BJ (cell line): ENCODE measurements around the gene POU2AF3. TPM values are rescaled to one million over a fixed set of nuclear protein-coding genes. Genes with fewer than 3 reads are reported as not detected.

ENCODE experiments used
- CTCF ChIA-PET: fragments of 350-600 bp; formaldehyde crosslinking; extraction: SDS; loops from one replicate; lab custom pipeline; 2021; ENCODE audit warnings: antibody characterized with exemption, inconsistent platforms; lab: Yijun Ruan, JAX
- POLR2A ChIA-PET: fragments of 300-600 bp; sonication (Branson Sonifier 250); formaldehyde crosslinking; extraction: SDS; loops from one replicate; lab custom pipeline; 2021; ENCODE audit warnings: antibody characterized with exemption; lab: Charles Lee
- DNase-seq: peaks from one replicate; pipeline ENCODE4 v3.0.0-alpha.2; 2011; ENCODE audit warnings: low read depth
- H3K27me3 ChIP-seq: 2 replicates; pipeline ENCODE4 v1.6.0; 2011; ENCODE audit warnings: low read length; ENCODE audit not compliant: control insufficient read depth, insufficient read depth
- H3K36me3 ChIP-seq: 2 replicates; pipeline ENCODE4 v1.5.1; 2011; ENCODE audit warnings: low read length; ENCODE audit not compliant: control insufficient read depth, insufficient read depth
- H3K4me3 ChIP-seq: 2 replicates; pipeline ENCODE4 v1.5.1; 2011; ENCODE audit warnings: low read depth, mild to moderate bottlenecking, control low read depth, low read length
- polyA plus RNA-seq: library from polyadenylated mRNA; depleted of rRNA; stranded (reverse); fragments of >200 nt; gene quantifications from 2 replicates; pipeline ENCODE4 v1.2.3, GENCODE V29; 2011
- TF ChIP-seq, protein P1 (sequence below): IDR thresholded peaks from 2 replicates; pipeline ENCODE4 v1.5.1; 2011; ENCODE audit warnings: low read depth, mild to moderate bottlenecking, control low read depth, inconsistent platforms, low read length, moderate library complexity; ENCODE audit not compliant: insufficient read depth

POU2AF3 gene
- polyA plus RNA-seq, 1 experiment, result not detected

DNA sequence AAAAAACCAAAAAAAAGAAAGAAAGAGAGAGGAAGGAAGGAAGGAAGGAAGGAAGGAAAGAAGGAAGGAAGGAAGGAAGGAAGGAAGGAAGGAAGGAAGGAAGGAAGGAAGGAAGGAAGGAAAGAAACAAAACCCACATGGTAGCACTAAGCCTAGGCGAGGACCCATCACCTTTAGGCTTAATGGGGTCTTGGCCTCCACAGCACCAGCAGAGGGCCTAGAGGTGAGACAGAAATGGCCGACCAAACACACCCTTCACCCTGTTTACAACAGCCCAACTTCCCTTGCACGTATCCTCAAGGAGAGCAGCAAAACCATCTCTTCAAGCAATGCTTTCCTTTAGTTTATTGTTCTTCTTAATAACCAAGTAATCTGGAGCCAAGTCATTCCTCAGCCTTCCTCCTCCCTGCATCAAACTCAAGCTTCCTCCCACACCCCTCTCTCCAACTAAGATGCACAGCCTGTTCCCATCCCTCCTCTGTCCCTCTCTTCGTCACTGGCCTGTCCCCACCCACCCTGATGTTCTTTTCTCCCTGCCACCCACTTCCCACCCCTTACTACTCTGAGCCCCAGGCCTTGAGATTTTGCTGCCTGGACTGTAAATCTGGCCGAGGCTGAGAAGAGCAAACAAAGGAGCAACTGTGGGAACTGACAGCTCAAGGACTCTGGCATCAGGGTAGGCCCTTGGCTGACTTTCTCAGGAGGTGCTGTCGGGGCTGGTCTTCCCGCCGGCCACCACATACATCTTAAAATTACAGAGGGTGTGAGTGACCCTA, 54.8 kb downstream of the POU2AF3 start:
- Histone ChIP-seq H3K27me3 (no peaks in the 10 kb centered on the region; the same call in 1 of the 2 replicates), H3K36me3 (no peaks in the 10 kb centered on the region), H3K4me3 (no peak overlapping the region)
- CTCF ChIA-PET, result no interaction called here
- no peak for DNase-seq
- TF ChIP-seq, protein P1, sequence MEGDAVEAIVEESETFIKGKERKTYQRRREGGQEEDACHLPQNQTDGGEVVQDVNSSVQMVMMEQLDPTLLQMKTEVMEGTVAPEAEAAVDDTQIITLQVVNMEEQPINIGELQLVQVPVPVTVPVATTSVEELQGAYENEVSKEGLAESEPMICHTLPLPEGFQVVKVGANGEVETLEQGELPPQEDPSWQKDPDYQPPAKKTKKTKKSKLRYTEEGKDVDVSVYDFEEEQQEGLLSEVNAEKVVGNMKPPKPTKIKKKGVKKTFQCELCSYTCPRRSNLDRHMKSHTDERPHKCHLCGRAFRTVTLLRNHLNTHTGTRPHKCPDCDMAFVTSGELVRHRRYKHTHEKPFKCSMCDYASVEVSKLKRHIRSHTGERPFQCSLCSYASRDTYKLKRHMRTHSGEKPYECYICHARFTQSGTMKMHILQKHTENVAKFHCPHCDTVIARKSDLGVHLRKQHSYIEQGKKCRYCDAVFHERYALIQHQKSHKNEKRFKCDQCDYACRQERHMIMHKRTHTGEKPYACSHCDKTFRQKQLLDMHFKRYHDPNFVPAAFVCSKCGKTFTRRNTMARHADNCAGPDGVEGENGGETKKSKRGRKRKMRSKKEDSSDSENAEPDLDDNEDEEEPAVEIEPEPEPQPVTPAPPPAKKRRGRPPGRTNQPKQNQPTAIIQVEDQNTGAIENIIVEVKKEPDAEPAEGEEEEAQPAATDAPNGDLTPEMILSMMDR, result no peak
- POLR2A ChIA-PET, result no interaction called here

DNA sequence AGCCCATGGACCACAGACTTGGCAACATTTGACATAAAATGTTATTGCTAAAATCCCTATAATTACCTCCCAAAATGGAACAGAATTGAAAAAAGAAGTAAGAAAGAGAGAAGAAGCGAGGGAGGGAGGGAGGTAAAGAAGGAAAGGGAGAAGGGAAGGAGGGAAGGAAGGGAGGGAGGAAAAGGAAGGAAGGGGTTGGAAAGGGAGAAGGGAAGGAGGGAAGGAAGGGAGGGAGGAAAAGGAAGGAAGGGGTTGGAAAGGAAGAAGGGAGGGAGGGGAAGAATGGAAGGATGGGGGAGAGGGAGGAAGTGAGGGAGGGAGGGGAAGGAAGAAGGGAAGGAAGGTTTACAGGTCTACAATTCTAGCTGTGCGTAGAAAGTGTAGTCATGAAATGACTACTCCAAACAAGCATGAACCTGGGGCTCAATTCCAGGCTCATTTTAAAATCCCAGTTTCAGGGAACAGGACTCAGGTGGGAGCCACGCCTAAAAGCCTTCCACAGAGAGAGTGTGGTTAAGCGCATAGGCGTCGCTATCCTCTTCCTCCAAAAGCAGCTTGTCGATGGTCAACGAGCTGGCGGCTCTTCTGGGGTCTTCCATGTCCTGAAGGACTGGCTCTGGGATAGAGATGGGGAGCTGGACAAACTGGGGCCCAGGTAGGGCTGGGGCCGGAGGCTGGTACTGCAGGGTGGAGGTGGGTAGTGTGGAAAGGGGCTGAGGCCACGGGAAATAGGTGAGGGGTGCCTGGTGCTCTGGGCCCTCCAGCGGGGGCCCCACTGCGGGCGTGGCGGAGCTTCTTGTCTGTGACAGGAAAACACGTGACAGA, 55.6 kb downstream of the POU2AF3 start:
- TF ChIP-seq, protein P1, result no peak
- POLR2A ChIA-PET, result no interaction called here
- Histone ChIP-seq H3K4me3 (no peak overlapping the region), H3K36me3 (no peaks in the 10 kb centered on the region), H3K27me3 (no peaks in the 10 kb centered on the region; the same call in 1 of the 2 replicates)
- no peak for DNase-seq
- CTCF ChIA-PET, result interaction anchor here (0.8 kb wide), 1 partner anchor 43 kb away, joined by 3 read pairs; no protein-coding TSS in a partner anchor

DNA sequence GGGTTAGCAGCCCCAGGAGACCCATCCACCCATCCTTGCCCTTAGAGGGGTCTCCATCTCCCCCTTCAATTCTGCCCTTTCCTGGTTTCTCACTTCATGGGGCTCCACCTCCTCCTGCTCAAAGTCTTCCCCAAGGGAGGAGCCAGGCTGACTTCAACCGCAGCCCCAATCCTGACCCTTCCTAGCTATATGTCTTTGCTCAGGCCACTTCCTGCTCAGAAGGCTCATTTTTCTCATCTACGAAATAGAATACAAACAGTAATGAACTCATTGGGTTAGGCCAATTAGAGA, 56.2 kb downstream of the POU2AF3 start:
- Histone ChIP-seq H3K4me3 (no peak overlapping the region), H3K36me3 (no peaks in the 10 kb centered on the region), H3K27me3 (no peaks in the 10 kb centered on the region; the same call in 1 of the 2 replicates)
- no peak for DNase-seq
- TF ChIP-seq, protein P1, result no peak
- CTCF ChIA-PET, result interaction anchor here (0.8 kb wide), 1 partner anchor 44 kb away, joined by 3 read pairs; no protein-coding TSS in a partner anchor
- POLR2A ChIA-PET, result no interaction called here

DNA sequence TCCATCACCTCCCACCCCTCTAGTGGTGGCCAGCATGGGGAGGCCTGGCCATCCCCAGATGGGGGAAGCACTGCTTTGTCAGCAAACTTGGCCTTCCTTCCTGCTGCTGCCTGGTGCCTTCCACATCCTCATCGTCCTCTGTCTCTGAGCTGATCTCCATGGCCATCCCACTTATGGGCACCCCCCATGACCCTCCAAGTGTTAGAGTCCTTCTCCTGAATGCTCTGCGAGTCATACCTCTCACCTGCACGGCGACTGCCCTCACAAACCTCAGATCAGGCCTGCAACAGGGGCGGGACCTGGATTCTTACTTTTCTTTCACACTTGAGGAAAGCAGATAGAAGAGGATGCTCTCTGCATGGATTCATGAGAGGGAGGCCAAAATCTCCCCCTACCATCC, 56.8 kb downstream of the POU2AF3 start:
- TF ChIP-seq, protein P1, result no peak
- no peak for DNase-seq
- Histone ChIP-seq H3K27me3 (no peaks in the 10 kb centered on the region; the same call in 1 of the 2 replicates), H3K36me3 (no peaks in the 10 kb centered on the region), H3K4me3 (no peak overlapping the region)
- ChIA-PET POLR2A (no interaction called here), CTCF (no interaction called here)

DNA sequence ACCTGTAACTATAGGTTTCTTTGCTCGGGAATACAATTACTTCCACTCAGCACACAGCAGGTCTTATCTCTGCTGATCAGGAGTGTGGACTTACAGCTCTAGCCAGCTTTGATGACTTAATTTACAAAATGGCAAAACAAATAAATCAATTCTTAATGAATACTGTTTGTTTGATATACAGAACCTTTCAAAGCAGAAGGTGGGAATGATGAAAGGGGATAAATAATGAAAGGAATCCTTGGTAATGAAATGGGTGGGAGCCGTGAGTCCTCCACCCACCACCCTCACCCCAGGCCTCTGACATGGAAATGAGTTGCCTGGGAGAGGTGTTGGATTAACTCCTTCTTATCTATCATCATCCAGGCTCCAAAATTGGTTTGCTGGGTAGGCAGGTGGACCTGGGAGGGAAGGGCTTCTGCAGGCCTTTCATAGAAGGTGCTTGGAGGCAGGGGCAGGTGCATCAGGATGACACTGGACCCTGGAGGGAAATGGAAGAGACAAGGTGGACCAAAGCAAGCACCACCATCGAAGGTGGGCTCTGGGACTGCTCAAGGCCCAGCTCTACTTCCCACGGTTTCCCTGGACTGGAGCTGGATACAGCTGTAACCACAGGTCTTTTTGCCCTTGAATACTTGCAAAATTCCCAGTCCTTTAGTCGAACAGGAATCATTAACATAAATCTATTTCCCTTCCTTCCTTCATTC, 57.8 kb downstream of the POU2AF3 start:
- no peaks in the 10 kb centered on the region for H3K36me3 ChIP-seq
- POLR2A ChIA-PET, result no interaction called here

More for the DNA sequence above, 57.8 kb downstream of the POU2AF3 start:
- no peak for DNase-seq
- TF ChIP-seq, protein P1, result no peak
- Histone ChIP-seq H3K27me3 (no peaks in the 10 kb centered on the region; the same call in 1 of the 2 replicates), H3K4me3 (no peak overlapping the region)
- CTCF ChIA-PET, result no interaction called here
